K562 (cell line): ENCODE measurements around the gene CSF2. TPM values are rescaled to one million over a fixed set of nuclear protein-coding genes. Genes with fewer than 3 reads are reported as not detected.

Experiments used
- BCOR ChIP-seq: fragments of 450-650 bp; IDR thresholded peaks from 2 replicates; pipeline ENCODE4 v1.6.1; 2016
- CBFB ChIP-seq: sonication (generic); formaldehyde crosslinking; IDR thresholded peaks from 2 replicates; pipeline ENCODE4 v1.4.0; 2020; ENCODE audit warnings: mild to moderate bottlenecking, missing genetic modification reagents
- ID3 ChIP-seq, 2 experiments: fragments of 250-450 bp in 1 of 2; fragments of 450-650 bp in 1 of 2; sonication (Bioruptor Pico) in 1 of 2; IDR thresholded peaks; 2 replicates each; pipeline versions ENCODE4 v1.6.1 to v1.8.0; 2016 to 2021; ENCODE audit warnings: mild to moderate bottlenecking in 2 of 2, moderate library complexity in 2 of 2, missing compliant biosample characterization in 1 of 2, missing genetic modification characterization in 1 of 2
- IRF1 ChIP-seq: sonication (generic); formaldehyde crosslinking; IDR thresholded peaks from 2 replicates; pipeline ENCODE4 v1.8.0; 2022; ENCODE audit warnings: missing genetic modification reagents, mild to moderate bottlenecking, borderline replicate concordance
- MAX ChIP-seq: sonication (generic); formaldehyde crosslinking; IDR thresholded peaks from 2 replicates; pipeline ENCODE4 v1.9.0; 2022; ENCODE audit warnings: mild to moderate bottlenecking, missing genetic modification reagents
- MEF2D ChIP-seq: conservative IDR thresholded peaks from 2 replicates; pipeline ENCODE4 v1.6.1; 2016; ENCODE audit warnings: low read depth, missing genetic modification characterization, missing compliant biosample characterization
- STAT5A ChIP-seq: IDR thresholded peaks from 2 replicates; pipeline ENCODE4 v1.6.1; 2012; ENCODE audit warnings: low read length, inconsistent platforms, borderline replicate concordance
- TAL1 ChIP-seq: fragments of 450-650 bp; IDR thresholded peaks from 2 replicates; pipeline ENCODE4 v1.6.1; 2016; ENCODE audit warnings: mild to moderate bottlenecking
- THRB ChIP-seq: fragments of 450-650 bp; formaldehyde crosslinking; conservative IDR thresholded peaks from 2 replicates; pipeline ENCODE4 v1.4.0; 2022; ENCODE audit warnings: mild to moderate bottlenecking, missing genetic modification characterization
- XRCC3 ChIP-seq: fragments of 450-650 bp; IDR thresholded peaks from 2 replicates; pipeline ENCODE4 v1.6.1; 2017; ENCODE audit warnings: mild to moderate bottlenecking, moderate library complexity
- ZNF239 ChIP-seq: fragments of 250-450 bp; sonication (Bioruptor Pico); IDR thresholded peaks from 2 replicates; pipeline ENCODE4 v1.4.0; 2020; ENCODE audit warnings: mild to moderate bottlenecking
- ZNF583 ChIP-seq: fragments of 250-450 bp; sonication (Bioruptor Pico); IDR thresholded peaks from 2 replicates; pipeline ENCODE4 v1.4.0; 2020
- polyA plus RNA-seq, 8 experiments: library from polyadenylated mRNA; depleted of rRNA in 4 of 8; stranded (reverse) in 5 of 8; unstranded in 3 of 8; fragments of >200 nt; fragmentation: Nextera tagmentation in 2 of 8; fragmentation: Illumina TruSeq in 1 of 8; extraction: Ambion mirVana in 2 of 8; extraction: Trizol in 1 of 8; gene quantifications; 2 replicates each; pipeline versions ENCODE4 v1.2.1 to v1.2.3, GENCODE V29; 2011 to 2014; ENCODE audit warnings: inconsistent platforms in 1 of 8, missing spikeins in 1 of 8
- total RNA-seq, 7 experiments: library from RNA; depleted of rRNA in 6 of 7; stranded (reverse); fragments of >200 nt in 6 of 7; fragmentation: Illumina TruSeq in 2 of 7; extraction: Trizol in 2 of 7; gene quantifications; 2 replicates each; pipeline versions ENCODE4 v1.2.1 to v1.2.3, GENCODE V29; 2011 to 2021; ENCODE audit warnings: low replicate concordance in 1 of 7
- TF ChIP-seq, protein P1 (sequence below): fragments of 450-650 bp; IDR thresholded peaks from 2 replicates; pipeline ENCODE4 v1.6.1; 2016; ENCODE audit warnings: mild to moderate bottlenecking, moderate library complexity

Gene CSF2
- total and polyA plus RNA-seq, 9 of the 15 experiments (the other 6 are each of a cell fraction or from before 2014, with no cell fraction given) = 0.25 to 0.29 TPM; not detected in 7

DNA sequence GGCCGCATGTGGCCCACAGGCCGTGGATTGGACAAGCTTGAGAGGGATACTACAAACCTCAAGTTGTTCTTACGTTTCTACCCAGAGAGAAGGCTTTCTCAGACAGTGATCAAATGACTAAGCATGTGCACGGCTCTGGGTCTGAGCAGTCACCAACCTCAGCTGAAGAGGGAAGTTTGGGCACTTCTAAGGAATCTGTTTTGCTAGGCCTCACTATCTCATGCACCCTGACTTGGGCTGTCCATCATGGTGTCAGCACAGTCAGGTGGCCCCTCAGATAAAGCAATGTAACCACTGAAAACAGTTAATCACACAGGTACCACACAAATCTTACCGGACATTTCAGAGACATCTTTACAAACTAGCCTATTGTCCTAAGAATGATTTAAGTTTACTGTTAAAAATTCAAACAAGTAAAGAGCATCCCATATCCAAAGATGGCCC, 24.6 kb downstream of the CSF2 start (continued):
- TF ChIP-seq THRB (CRISPR knock-in tag) (no peak; the same call in 1 of the 2 replicates), ID3 (CRISPR knock-in tag; IDR thresholded peaks at IDR 0.05) (no peak), ID3 (tag; IDR thresholded peaks at IDR 0.05) (peak; percentile 78), IRF1 (CRISPR knock-in tag) (no peak), CBFB (CRISPR knock-in tag) (peak; percentile 51; the same call in 1 of the 2 replicates), XRCC3 (no peak), MAX (CRISPR knock-in tag) (peak; percentile 52; the same call in 1 of the 2 replicates), TAL1 (peak; percentile 98), ZNF583 (peak; percentile 65), STAT5A (peak; percentile 98), MEF2D (peak; percentile 83), BCOR (peak; percentile 84), ZNF239 (peak; percentile 70)
- TF ChIP-seq, protein P1, sequence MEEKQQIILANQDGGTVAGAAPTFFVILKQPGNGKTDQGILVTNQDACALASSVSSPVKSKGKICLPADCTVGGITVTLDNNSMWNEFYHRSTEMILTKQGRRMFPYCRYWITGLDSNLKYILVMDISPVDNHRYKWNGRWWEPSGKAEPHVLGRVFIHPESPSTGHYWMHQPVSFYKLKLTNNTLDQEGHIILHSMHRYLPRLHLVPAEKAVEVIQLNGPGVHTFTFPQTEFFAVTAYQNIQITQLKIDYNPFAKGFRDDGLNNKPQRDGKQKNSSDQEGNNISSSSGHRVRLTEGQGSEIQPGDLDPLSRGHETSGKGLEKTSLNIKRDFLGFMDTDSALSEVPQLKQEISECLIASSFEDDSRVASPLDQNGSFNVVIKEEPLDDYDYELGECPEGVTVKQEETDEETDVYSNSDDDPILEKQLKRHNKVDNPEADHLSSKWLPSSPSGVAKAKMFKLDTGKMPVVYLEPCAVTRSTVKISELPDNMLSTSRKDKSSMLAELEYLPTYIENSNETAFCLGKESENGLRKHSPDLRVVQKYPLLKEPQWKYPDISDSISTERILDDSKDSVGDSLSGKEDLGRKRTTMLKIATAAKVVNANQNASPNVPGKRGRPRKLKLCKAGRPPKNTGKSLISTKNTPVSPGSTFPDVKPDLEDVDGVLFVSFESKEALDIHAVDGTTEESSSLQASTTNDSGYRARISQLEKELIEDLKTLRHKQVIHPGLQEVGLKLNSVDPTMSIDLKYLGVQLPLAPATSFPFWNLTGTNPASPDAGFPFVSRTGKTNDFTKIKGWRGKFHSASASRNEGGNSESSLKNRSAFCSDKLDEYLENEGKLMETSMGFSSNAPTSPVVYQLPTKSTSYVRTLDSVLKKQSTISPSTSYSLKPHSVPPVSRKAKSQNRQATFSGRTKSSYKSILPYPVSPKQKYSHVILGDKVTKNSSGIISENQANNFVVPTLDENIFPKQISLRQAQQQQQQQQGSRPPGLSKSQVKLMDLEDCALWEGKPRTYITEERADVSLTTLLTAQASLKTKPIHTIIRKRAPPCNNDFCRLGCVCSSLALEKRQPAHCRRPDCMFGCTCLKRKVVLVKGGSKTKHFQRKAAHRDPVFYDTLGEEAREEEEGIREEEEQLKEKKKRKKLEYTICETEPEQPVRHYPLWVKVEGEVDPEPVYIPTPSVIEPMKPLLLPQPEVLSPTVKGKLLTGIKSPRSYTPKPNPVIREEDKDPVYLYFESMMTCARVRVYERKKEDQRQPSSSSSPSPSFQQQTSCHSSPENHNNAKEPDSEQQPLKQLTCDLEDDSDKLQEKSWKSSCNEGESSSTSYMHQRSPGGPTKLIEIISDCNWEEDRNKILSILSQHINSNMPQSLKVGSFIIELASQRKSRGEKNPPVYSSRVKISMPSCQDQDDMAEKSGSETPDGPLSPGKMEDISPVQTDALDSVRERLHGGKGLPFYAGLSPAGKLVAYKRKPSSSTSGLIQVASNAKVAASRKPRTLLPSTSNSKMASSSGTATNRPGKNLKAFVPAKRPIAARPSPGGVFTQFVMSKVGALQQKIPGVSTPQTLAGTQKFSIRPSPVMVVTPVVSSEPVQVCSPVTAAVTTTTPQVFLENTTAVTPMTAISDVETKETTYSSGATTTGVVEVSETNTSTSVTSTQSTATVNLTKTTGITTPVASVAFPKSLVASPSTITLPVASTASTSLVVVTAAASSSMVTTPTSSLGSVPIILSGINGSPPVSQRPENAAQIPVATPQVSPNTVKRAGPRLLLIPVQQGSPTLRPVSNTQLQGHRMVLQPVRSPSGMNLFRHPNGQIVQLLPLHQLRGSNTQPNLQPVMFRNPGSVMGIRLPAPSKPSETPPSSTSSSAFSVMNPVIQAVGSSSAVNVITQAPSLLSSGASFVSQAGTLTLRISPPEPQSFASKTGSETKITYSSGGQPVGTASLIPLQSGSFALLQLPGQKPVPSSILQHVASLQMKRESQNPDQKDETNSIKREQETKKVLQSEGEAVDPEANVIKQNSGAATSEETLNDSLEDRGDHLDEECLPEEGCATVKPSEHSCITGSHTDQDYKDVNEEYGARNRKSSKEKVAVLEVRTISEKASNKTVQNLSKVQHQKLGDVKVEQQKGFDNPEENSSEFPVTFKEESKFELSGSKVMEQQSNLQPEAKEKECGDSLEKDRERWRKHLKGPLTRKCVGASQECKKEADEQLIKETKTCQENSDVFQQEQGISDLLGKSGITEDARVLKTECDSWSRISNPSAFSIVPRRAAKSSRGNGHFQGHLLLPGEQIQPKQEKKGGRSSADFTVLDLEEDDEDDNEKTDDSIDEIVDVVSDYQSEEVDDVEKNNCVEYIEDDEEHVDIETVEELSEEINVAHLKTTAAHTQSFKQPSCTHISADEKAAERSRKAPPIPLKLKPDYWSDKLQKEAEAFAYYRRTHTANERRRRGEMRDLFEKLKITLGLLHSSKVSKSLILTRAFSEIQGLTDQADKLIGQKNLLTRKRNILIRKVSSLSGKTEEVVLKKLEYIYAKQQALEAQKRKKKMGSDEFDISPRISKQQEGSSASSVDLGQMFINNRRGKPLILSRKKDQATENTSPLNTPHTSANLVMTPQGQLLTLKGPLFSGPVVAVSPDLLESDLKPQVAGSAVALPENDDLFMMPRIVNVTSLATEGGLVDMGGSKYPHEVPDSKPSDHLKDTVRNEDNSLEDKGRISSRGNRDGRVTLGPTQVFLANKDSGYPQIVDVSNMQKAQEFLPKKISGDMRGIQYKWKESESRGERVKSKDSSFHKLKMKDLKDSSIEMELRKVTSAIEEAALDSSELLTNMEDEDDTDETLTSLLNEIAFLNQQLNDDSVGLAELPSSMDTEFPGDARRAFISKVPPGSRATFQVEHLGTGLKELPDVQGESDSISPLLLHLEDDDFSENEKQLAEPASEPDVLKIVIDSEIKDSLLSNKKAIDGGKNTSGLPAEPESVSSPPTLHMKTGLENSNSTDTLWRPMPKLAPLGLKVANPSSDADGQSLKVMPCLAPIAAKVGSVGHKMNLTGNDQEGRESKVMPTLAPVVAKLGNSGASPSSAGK = peak; percentile 90
